ENCODE measurements around the gene DACT1.

Gene DACT1

GRCh38 chr14:58693048-58693447 is 55.3 kb downstream of the DACT1 start:
- TF ChIP-seq, protein P1, sequence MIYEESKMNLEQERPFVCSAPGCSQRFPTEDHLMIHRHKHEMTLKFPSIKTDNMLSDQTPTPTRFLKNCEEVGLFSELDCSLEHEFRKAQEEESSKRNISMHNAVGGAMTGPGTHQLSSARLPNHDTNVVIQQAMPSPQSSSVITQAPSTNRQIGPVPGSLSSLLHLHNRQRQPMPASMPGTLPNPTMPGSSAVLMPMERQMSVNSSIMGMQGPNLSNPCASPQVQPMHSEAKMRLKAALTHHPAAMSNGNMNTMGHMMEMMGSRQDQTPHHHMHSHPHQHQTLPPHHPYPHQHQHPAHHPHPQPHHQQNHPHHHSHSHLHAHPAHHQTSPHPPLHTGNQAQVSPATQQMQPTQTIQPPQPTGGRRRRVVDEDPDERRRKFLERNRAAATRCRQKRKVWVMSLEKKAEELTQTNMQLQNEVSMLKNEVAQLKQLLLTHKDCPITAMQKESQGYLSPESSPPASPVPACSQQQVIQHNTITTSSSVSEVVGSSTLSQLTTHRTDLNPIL (CRISPR knock-in tag; IDR thresholded peaks at IDR 0.05; ENCODE audit: low read depth) = no peak
- TF ChIP-seq OSR1 (CRISPR knock-in tag; IDR thresholded peaks at IDR 0.05) (no peak), ZNF565 (CRISPR knock-in tag; conservative IDR thresholded peaks at IDR 0.05; ENCODE audit: low read depth) (no peak), POU6F1 (CRISPR knock-in tag; IDR thresholded peaks at IDR 0.05; ENCODE audit: borderline replicate concordance, low read depth) (no peak), CSDC2 (CRISPR knock-in tag; IDR thresholded peaks at IDR 0.05) (no peak), ZNF8 (CRISPR knock-in tag; IDR thresholded peaks at IDR 0.05) (no peak), ZFP3 (CRISPR knock-in tag; IDR thresholded peaks at IDR 0.05) (no peak), ZC3H10 (CRISPR knock-in tag; IDR thresholded peaks at IDR 0.05) (no peak), BACH2 (CRISPR knock-in tag; IDR thresholded peaks at IDR 0.05; ENCODE audit: borderline replicate concordance) (no peak), TCF4 (CRISPR knock-in tag; IDR thresholded peaks at IDR 0.05; ENCODE audit: borderline replicate concordance) (no peak), GLIS3 (CRISPR knock-in tag; IDR thresholded peaks at IDR 0.05) (no peak), PPARA (CRISPR knock-in tag; IDR thresholded peaks at IDR 0.05; ENCODE audit: borderline replicate concordance) (no peak), ZNF70 (CRISPR knock-in tag; IDR thresholded peaks at IDR 0.05) (no peak), ESRRG (CRISPR knock-in tag; IDR thresholded peaks at IDR 0.05) (no peak), RARB (CRISPR knock-in tag; IDR thresholded peaks at IDR 0.05) (no peak), ZFP30 (CRISPR knock-in tag; IDR thresholded peaks at IDR 0.05) (no peak), TOX (CRISPR knock-in tag; IDR thresholded peaks at IDR 0.05; ENCODE audit: borderline replicate concordance) (no peak)
- ATAC-seq = no peak

DNA sequence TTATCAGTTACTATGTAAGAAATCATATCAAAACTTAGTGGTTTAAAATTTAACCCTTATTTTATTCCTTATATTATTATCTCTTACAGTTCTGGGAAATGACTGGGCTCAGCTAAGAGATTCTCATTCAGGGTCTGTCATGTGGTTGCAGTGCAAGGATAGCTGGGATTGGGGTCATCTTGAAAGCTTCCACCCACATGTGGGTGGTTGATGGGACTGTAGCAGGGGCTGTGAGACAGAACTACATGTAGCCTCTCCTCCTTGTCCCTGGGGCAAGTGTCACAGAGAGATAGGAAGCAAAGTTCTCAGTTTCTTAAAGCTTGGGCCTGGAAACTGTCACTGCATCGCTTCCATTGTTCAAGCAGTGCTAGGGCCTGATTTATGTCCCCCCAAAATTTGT is 57.8 kb downstream of the DACT1 start:
- no peak for TF ChIP-seq SNAI2 (CRISPR knock-in tag; IDR thresholded peaks at IDR 0.05)
- TF ChIP-seq OSR1 (CRISPR knock-in tag; IDR thresholded peaks at IDR 0.05) = no peak
- no peak for TF ChIP-seq ZC3H10 (CRISPR knock-in tag; IDR thresholded peaks at IDR 0.05)
- no peak for TF ChIP-seq BACH2 (CRISPR knock-in tag; IDR thresholded peaks at IDR 0.05; ENCODE audit: borderline replicate concordance)
- TF ChIP-seq ESRRG (CRISPR knock-in tag; IDR thresholded peaks at IDR 0.05) = no peak
- no peak for ATAC-seq

GRCh38 chr14:58697266-58697929 is 59.6 kb downstream of the DACT1 start:
- TF ChIP-seq POU6F1 (CRISPR knock-in tag; IDR thresholded peaks at IDR 0.05; ENCODE audit: borderline replicate concordance, low read depth) (no peak), GLIS3 (CRISPR knock-in tag; IDR thresholded peaks at IDR 0.05) (no peak), CSDC2 (CRISPR knock-in tag; IDR thresholded peaks at IDR 0.05) (no peak), SNAI2 (CRISPR knock-in tag; IDR thresholded peaks at IDR 0.05) (no peak), RARB (CRISPR knock-in tag; IDR thresholded peaks at IDR 0.05) (no peak), ZNF70 (CRISPR knock-in tag; IDR thresholded peaks at IDR 0.05) (no peak), ZNF565 (CRISPR knock-in tag; conservative IDR thresholded peaks at IDR 0.05; ENCODE audit: low read depth) (no peak), TOX (CRISPR knock-in tag; IDR thresholded peaks at IDR 0.05; ENCODE audit: borderline replicate concordance) (no peak), ARNTL (CRISPR knock-in tag; IDR thresholded peaks at IDR 0.05; ENCODE audit: borderline replicate concordance, low read depth) (no peak), ZFP30 (CRISPR knock-in tag; IDR thresholded peaks at IDR 0.05) (no peak), BACH2 (CRISPR knock-in tag; IDR thresholded peaks at IDR 0.05; ENCODE audit: borderline replicate concordance) (no peak), ZC3H10 (CRISPR knock-in tag; IDR thresholded peaks at IDR 0.05) (no peak)
- TF ChIP-seq, protein P2, sequence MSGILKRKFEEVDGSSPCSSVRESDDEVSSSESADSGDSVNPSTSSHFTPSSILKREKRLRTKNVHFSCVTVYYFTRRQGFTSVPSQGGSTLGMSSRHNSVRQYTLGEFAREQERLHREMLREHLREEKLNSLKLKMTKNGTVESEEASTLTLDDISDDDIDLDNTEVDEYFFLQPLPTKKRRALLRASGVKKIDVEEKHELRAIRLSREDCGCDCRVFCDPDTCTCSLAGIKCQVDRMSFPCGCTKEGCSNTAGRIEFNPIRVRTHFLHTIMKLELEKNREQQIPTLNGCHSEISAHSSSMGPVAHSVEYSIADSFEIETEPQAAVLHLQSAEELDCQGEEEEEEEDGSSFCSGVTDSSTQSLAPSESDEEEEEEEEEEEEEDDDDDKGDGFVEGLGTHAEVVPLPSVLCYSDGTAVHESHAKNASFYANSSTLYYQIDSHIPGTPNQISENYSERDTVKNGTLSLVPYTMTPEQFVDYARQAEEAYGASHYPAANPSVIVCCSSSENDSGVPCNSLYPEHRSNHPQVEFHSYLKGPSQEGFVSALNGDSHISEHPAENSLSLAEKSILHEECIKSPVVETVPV (CRISPR knock-in tag; IDR thresholded peaks at IDR 0.05) = no peak
- TF ChIP-seq, protein P3, sequence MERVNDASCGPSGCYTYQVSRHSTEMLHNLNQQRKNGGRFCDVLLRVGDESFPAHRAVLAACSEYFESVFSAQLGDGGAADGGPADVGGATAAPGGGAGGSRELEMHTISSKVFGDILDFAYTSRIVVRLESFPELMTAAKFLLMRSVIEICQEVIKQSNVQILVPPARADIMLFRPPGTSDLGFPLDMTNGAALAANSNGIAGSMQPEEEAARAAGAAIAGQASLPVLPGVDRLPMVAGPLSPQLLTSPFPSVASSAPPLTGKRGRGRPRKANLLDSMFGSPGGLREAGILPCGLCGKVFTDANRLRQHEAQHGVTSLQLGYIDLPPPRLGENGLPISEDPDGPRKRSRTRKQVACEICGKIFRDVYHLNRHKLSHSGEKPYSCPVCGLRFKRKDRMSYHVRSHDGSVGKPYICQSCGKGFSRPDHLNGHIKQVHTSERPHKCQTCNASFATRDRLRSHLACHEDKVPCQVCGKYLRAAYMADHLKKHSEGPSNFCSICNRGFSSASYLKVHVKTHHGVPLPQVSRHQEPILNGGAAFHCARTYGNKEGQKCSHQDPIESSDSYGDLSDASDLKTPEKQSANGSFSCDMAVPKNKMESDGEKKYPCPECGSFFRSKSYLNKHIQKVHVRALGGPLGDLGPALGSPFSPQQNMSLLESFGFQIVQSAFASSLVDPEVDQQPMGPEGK (CRISPR knock-in tag; IDR thresholded peaks at IDR 0.05; ENCODE audit: borderline replicate concordance) = no peak
- no peak for ATAC-seq
